ENCODE data around the gene NOTCH4.
A peak's percentile ranks its signal among the peaks of the same experiment; 100 is the strongest.
"Not testable (repeated sequence)": the region's sequence is repeated elsewhere in the genome, so short reads cannot be mapped to it uniquely, and the experiment has no call there.

NOTCH4 gene

DNA sequence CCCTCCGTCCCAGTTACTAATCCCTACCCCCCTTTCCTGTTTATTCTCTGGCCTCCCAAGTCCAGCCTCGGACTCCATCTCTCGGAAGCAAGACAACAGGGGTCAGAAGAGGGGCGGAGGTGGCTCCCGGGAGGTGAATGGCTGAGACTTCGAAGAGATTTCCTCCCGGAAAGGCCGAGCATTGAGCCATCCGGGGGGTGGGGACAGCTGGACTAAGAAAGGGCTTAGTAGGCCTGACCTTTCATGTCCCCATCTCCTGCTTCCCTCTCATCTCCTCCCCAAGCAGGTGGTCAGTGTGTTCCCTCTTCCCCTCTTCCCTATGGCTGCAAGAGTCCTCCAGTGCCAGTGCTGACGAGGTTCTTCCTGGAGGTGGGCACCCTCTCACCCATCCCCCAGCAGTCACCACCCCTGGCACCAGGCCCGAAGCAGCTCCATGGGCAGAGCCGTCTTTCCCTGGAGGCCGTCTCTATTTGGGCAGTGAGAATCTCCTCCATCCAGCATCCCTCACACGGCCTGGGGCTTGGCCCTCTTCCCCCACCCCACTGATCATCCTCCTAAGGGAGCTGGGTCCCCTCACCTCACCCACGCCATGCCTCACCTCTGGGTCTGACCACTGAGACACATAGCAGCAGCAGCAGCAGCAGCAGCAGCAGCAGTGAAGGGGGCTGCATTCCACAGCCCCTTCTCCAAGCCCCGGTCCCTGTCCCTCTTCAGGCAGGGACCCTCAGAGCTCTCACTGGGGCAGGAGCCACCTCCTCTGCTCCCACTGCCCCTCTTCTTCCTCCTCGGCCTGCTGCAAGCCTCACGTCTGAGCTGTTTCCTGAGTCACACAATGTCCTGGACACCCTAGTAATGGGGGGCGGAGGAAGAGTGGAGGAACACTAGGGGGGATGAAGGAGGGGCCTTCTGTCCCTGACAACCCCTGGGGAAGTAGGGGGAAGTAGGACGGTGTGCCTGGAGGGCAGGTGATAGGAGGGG, at the start of gene NOTCH4:
Gene NOTCH4 (minus strand): TSS at position 810 of the 978 bp plus-strand sequence. CDS start 139 bp downstream, at position 671.
- H3K4me1 Mint-ChIP-seq = no peaks in the 10 kb centered on the region
- H3K4me3 Mint-ChIP-seq = no peak within 1 kb of the TSS

DNA sequence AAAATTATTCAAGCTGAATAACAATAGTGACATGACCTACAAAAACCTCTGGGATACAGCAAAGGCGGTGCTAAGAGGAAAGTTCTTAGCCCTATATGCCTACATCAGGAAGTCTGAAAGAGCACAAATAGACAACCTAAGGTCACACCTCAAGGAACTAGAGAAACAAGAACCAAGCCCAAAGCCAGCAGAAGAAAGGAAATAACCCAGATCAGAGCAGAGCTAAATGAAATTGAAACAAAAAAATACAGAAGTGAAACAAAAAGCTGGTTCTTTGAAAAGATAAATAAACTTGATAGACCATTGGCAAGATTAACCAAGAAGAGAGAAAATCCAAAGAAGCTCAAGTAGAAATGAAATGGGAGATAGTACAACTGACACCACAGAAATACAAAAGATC, 47.6 kb upstream of the NOTCH4 start:
- H3K27me3 Mint-ChIP-seq = peaks cover 47% of the 10 kb centered on the region
- no peaks in the 10 kb centered on the region for H3K9me3 Mint-ChIP-seq
- peak overlapping the region; percentile 7 for H3K27ac Mint-ChIP-seq (ENCODE audit: low read depth)
- H3K4me3 Mint-ChIP-seq = no peak overlapping the region
- peaks cover 9% of the 10 kb centered on the region for H3K4me1 Mint-ChIP-seq
- ATAC-seq (replicated peaks; ENCODE audit: extremely low read depth, poor library complexity, severe bottlenecking) (no peak), DNase-seq (ENCODE audit: low spot score in 2 of 2) (no peak)
- no peaks in the 10 kb centered on the region for H3K36me3 Mint-ChIP-seq (ENCODE audit: insufficient read depth)

More for the DNA sequence above, at the start of gene NOTCH4:
- no peaks in the 10 kb centered on the region for H3K36me3 Mint-ChIP-seq (ENCODE audit: insufficient read depth)
- no peaks in the 10 kb centered on the region for H3K9me3 Mint-ChIP-seq
- DNase-seq (ENCODE audit: low spot score in 2 of 2) (no peak), ATAC-seq (replicated peaks; ENCODE audit: extremely low read depth, poor library complexity, severe bottlenecking) (no peak)
- no peak within 1 kb of the TSS for H3K27ac Mint-ChIP-seq (ENCODE audit: low read depth)
- peaks cover 10% of the 10 kb centered on the region for H3K27me3 Mint-ChIP-seq

DNA sequence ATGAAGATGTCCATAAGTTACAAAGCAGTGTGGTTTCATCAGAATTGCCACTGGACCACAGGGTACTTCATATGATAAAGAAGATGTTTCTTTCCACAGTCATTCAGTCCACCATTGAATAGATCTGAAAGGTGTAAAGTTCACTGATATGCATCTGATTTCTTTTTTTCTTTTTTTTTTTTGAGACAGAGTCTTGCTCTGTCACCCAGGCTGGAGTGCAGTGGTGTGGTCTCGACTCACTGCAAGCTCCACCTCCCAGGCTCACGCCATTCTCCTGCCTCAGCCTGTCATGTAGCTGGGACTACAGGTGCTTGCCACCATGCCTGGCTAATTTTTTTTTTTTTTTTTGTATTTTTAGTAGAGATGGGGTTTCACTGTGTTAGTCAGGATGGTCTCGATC, 44.6 kb upstream of the NOTCH4 start:
- H3K27me3 Mint-ChIP-seq = peaks cover 42% of the 10 kb centered on the region
- H3K27ac Mint-ChIP-seq (ENCODE audit: low read depth); ATAC-seq (replicated peaks; ENCODE audit: extremely low read depth, poor library complexity, severe bottlenecking); H3K4me3 Mint-ChIP-seq; DNase-seq (ENCODE audit: low spot score in 2 of 2); H3K4me1 Mint-ChIP-seq; H3K9me3 Mint-ChIP-seq; H3K36me3 Mint-ChIP-seq (ENCODE audit: insufficient read depth): not testable (repeated sequence)

DNA sequence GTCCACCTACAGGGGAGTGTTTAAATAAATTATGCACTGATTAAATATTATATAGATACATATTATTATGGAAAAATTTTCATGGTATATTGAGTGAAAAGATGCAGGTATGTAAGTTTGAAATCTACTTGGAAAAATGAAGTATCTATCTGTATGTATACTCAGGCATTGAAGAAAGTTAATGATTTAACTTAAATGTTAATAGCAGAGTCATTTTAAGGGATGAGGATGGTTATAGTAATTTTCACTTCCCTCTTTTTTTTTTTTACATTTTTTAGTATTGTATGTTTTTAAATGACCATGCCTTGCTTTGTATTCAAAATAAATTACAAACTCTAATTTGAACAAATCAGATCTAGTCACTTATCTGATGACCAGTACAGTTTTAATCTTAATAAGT, 43.2 kb upstream of the NOTCH4 start:
- no peak for ATAC-seq (replicated peaks; ENCODE audit: extremely low read depth, poor library complexity, severe bottlenecking)
- peaks cover 41% of the 10 kb centered on the region for H3K27me3 Mint-ChIP-seq
- no peaks in the 10 kb centered on the region for H3K9me3 Mint-ChIP-seq
- no peak overlapping the region for H3K27ac Mint-ChIP-seq (ENCODE audit: low read depth)
- no peaks in the 10 kb centered on the region for H3K36me3 Mint-ChIP-seq (ENCODE audit: insufficient read depth)
- no peak overlapping the region for H3K4me3 Mint-ChIP-seq
- DNase-seq (ENCODE audit: low spot score in 2 of 2) = no peak
- H3K4me1 Mint-ChIP-seq = peaks cover 9% of the 10 kb centered on the region

DNA sequence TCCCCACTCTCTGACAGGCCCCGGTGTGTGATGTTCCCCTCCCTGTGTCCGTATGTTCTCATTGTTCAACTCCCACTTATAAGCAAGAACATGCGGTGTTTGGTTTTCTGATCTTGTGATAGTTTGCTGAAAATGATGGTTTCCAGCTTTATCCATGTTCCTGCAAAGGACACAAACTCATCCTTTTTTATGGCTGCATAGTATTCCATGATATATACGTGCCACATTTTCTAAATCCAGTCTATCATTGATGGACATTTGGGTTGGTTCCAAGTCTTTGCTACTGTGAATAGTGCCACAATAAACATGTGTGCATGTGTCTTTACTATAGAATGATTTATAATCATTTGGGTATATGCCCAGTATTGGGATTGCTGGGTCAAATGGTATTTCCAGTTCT, 33.4 kb upstream of the NOTCH4 start:
- not testable (repeated sequence) for H3K4me3 Mint-ChIP-seq; H3K36me3 Mint-ChIP-seq (ENCODE audit: insufficient read depth); ATAC-seq (replicated peaks; ENCODE audit: extremely low read depth, poor library complexity, severe bottlenecking); H3K27ac Mint-ChIP-seq (ENCODE audit: low read depth); DNase-seq (ENCODE audit: low spot score in 2 of 2); H3K9me3 Mint-ChIP-seq
- Mint-ChIP-seq H3K27me3 (peaks cover 36% of the 10 kb centered on the region), H3K4me1 (peaks cover 14% of the 10 kb centered on the region)

DNA sequence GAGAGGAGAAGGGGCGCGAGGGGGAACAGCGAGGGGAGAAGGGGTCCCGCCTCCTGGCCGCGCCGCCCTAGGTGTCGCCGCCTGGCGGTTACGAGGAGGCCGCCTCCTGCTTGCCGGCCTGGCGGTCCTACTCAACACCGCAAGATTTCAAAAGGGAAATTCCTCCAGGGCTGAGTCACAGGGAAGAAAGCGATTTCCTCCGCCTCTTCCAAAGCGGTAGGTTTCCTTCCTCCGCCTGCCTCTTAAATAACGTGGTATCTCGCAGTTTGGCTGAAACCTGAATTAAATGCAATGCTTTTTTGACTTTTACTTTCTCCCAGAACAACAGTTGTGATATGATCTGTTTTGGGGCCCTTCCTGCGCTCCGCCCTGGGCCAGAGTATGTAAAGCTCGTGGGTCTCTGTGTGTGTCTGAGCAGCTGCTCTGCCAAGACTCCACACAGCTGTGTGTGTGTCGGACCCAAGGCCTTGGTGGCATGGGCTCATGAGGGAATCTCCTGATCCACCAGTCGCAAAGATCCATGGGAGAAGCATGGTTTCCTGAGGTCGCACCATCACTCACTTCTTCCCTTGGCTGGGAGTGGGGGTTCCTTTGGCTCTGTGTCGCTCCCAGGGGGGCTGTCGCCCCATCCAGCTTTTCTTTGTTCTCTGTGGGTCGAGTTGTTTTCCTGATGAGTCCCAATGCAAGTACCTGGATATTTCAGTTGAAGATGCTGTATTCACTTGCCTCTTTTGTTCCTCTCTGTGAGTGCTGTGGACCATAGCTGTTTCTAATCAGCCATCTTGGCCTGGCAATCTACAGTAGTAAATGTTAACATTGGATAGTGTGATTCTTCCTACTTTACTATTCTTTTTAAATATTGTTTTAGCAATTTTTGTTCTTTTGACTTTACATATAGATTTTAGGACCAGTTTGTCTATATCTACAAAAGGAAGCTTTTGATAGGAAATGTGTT, 31.6 kb upstream of the NOTCH4 start:
- H3K27me3 Mint-ChIP-seq = peaks cover 18% of the 10 kb centered on the region
- H3K36me3 Mint-ChIP-seq (ENCODE audit: insufficient read depth) = no peaks in the 10 kb centered on the region
- ATAC-seq (replicated peaks; ENCODE audit: extremely low read depth, poor library complexity, severe bottlenecking) (peak; percentile 71), DNase-seq (ENCODE audit: low spot score in 2 of 2) (peak in 1 of 2 donors; percentile 18)
- peaks cover 14% of the 10 kb centered on the region for H3K4me1 Mint-ChIP-seq
- H3K9me3 Mint-ChIP-seq = no peaks in the 10 kb centered on the region
- peak overlapping the region; percentile 48 for H3K4me3 Mint-ChIP-seq
- H3K27ac Mint-ChIP-seq (ENCODE audit: low read depth) = peak overlapping the region; percentile 69

DNA sequence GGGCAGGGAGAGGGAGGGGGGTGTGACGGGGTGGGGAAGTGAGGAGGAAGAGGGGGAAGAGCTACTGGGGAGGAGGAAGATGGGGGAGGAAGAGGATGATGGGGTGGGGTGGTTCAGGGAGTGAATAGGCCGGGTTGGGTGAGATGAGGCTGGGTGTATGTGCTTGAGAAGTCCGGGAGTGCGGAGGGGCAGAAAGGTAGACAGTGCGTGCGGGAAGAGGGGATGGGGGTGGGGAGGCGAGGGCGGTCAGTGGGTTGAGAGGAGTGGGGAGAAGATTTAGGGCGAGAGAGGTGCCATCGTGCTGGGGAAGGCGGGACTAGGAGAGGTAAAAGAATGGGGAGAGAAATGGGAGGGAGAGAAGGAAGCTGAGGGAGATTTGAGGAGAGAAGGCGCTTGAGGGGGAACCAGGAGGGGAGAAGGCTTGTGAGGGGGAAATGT, 30.9 kb upstream of the NOTCH4 start:
- peaks cover 14% of the 10 kb centered on the region for H3K4me1 Mint-ChIP-seq
- no peak overlapping the region for H3K27ac Mint-ChIP-seq (ENCODE audit: low read depth)
- H3K36me3 Mint-ChIP-seq (ENCODE audit: insufficient read depth) = no peaks in the 10 kb centered on the region
- H3K9me3 Mint-ChIP-seq = no peaks in the 10 kb centered on the region
- H3K27me3 Mint-ChIP-seq = peaks cover 11% of the 10 kb centered on the region
- ATAC-seq (replicated peaks; ENCODE audit: extremely low read depth, poor library complexity, severe bottlenecking) (no peak), DNase-seq (ENCODE audit: low spot score in 2 of 2) (no peak)
- H3K4me3 Mint-ChIP-seq = peak overlapping the region; percentile 48

DNA sequence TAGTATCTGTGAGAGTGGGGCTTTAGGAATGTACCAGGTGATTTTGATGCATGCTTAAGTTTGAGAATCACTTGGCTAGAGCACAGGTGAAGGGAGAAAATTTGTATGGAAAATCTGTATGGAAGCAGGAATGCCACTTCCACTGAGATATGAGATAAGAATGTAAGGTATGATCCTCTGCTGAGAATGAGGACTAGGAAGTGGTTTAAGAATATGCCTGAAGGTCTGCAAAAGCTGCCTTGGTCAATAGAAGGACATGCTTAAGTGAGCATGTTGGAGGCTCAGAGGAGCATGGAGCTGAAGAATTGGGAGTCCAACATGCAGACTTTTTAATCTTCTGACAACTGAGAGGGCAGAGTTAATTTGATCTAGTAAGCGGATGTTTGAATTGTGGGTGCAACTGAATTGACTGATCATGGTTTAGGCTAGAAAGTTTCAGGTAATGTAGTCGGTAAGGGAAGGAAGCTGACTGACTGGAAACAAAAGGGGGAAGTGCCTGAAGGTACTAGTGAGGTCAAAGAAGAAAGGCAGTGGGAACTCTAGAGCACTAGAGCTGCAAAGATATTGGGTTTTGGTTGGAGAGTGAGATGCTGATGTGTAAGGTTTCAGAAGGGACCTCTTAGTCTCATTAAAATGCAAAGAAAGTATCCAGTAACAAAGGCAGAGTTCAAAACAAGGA, 28.6 kb upstream of the NOTCH4 start:
- DNase-seq (ENCODE audit: low spot score in 2 of 2) = no peak
- no peak overlapping the region for H3K4me3 Mint-ChIP-seq
- ATAC-seq (replicated peaks; ENCODE audit: extremely low read depth, poor library complexity, severe bottlenecking) = no peak
- H3K27ac Mint-ChIP-seq (ENCODE audit: low read depth) = no peak overlapping the region
- H3K9me3 Mint-ChIP-seq = no peaks in the 10 kb centered on the region
- H3K36me3 Mint-ChIP-seq (ENCODE audit: insufficient read depth) = peaks cover 2% of the 10 kb centered on the region
- peaks cover 14% of the 10 kb centered on the region for H3K4me1 Mint-ChIP-seq
- no peaks in the 10 kb centered on the region for H3K27me3 Mint-ChIP-seq

DNA sequence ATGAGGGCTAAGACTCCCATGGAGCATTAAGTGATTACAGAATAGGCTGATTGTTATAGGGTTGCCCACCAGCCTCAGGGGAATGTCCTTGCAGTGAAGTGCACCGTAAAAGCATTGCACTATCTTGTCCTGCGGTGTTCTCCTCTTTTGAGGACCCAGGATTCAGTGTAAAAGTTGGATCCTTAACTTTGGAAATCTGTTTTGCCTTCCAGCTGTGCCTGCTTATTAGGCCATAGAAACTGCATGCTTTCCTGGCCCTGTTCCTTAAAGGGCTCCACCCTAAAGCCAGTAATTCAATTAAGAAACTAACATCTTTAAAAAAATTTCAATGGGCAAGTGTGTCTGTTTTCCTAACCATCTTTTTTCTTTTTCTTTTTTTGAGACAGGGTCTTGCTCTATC, 25.4 kb upstream of the NOTCH4 start:
- DNase-seq (ENCODE audit: low spot score in 2 of 2) (no peak), ATAC-seq (replicated peaks; ENCODE audit: extremely low read depth, poor library complexity, severe bottlenecking) (no peak)
- Mint-ChIP-seq H3K4me3 (no peak overlapping the region), H3K9me3 (no peaks in the 10 kb centered on the region), H3K27ac (ENCODE audit: low read depth) (no peak overlapping the region), H3K27me3 (no peaks in the 10 kb centered on the region), H3K4me1 (peaks cover 16% of the 10 kb centered on the region), H3K36me3 (ENCODE audit: insufficient read depth) (peaks cover 2% of the 10 kb centered on the region)

DNA sequence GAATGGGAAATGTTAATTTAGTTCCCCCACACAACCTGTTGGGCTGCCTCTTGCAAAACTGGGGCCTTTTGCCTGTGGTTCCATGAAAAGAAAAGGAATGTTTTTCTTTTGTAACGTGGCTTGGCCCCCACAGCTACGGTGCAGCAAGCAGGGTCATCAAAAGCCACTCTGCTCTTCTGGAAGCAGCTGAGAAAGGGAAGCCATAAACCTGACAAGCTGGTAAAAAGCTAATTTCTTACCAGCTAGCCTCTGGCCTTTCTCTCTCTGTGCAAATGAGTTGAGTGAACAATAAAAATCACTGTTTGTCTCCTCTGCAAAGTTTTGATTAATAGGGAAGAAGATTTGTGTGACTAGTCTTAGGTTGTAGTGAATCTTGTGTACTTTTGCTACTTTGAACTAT, 23.5 kb upstream of the NOTCH4 start:
- Mint-ChIP-seq H3K4me1 (peaks cover 10% of the 10 kb centered on the region), H3K27me3 (no peaks in the 10 kb centered on the region), H3K9me3 (no peaks in the 10 kb centered on the region), H3K36me3 (ENCODE audit: insufficient read depth) (peaks cover 2% of the 10 kb centered on the region), H3K27ac (ENCODE audit: low read depth) (no peak overlapping the region), H3K4me3 (no peak overlapping the region)
- ATAC-seq (replicated peaks; ENCODE audit: extremely low read depth, poor library complexity, severe bottlenecking) = no peak
- no peak for DNase-seq (ENCODE audit: low spot score in 2 of 2)

DNA sequence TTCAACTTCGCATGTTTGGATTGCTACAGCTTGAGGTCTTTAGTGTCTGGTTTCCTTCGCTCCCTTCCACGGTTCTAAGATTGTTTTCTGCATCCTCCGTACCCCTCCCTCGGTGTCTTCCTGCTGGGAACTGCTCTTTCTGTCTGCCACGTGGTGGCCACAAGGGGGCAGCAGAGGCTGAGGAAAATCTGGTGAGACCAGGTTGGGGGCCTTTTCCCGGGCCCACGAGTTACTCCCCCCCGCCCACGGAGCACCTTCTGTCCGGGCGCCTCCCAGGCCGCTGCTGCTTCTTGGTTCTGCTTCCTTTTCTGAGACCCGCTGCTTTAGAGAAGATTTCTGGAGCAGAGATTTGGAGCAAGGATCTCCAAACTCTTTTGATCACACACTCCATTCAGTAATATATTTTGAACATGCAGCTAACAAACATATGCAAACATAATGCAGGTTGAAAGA, 21.1 kb upstream of the NOTCH4 start:
- H3K4me3 Mint-ChIP-seq = peak overlapping the region; percentile 54
- H3K4me1 Mint-ChIP-seq = peaks cover 9% of the 10 kb centered on the region
- H3K36me3 Mint-ChIP-seq (ENCODE audit: insufficient read depth) = peaks cover 2% of the 10 kb centered on the region
- H3K27me3 Mint-ChIP-seq = no peaks in the 10 kb centered on the region
- DNase-seq (ENCODE audit: low spot score in 2 of 2) = peak; percentile 52 to 62
- H3K27ac Mint-ChIP-seq (ENCODE audit: low read depth) = no peak overlapping the region
- no peaks in the 10 kb centered on the region for H3K9me3 Mint-ChIP-seq
- peak; percentile 49 for ATAC-seq (replicated peaks; ENCODE audit: extremely low read depth, poor library complexity, severe bottlenecking)

DNA sequence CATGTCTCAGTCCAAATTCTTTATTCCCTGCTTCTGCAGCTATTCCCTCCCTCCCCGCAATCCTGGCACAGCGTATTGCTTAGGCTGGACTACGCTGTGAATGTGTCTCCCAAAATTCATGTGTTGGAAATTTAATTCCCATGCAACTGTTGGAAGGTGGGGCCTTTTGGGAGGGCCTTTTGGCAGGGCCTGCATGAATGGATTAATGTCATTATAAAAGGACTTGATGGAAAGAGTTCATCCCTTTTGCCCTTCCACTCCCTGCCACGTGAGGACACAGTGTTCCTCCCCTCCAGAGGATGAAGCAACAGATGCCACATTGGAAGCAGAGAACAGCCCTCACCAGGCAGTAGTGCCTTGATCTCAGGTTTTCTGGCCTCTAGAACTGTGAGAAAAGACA, 20.4 kb upstream of the NOTCH4 start:
- no peak for ATAC-seq (replicated peaks; ENCODE audit: extremely low read depth, poor library complexity, severe bottlenecking)
- DNase-seq (ENCODE audit: low spot score in 2 of 2) = no peak
- H3K27me3 Mint-ChIP-seq = no peaks in the 10 kb centered on the region
- H3K9me3 Mint-ChIP-seq = no peaks in the 10 kb centered on the region
- peaks cover 2% of the 10 kb centered on the region for H3K36me3 Mint-ChIP-seq (ENCODE audit: insufficient read depth)
- no peak overlapping the region for H3K27ac Mint-ChIP-seq (ENCODE audit: low read depth)
- no peak overlapping the region for H3K4me3 Mint-ChIP-seq
- peaks cover 9% of the 10 kb centered on the region for H3K4me1 Mint-ChIP-seq
